Kidney (tissue), 14 donors: ENCODE measurements around the gene CCR9. TPM values are rescaled to one million over a fixed set of nuclear protein-coding genes. Genes with fewer than 3 reads are reported as not detected.

Experiments
- DNase-seq, 5 donors: peaks; one replicate each; pipeline ENCODE4 v3.0.0-alpha.2; 2013 to 2020
- FAIRE-seq: peaks from 2 replicates; lab custom pipeline; 2012; peaks lifted over from hg19 to GRCh38; lab: Jason Lieb, UNC
- H3K27ac ChIP-seq, 2 donors: one replicate each; pipeline ENCODE4 v1.7.0; 2013; ENCODE audit warnings: low read depth in 2 of 2, low read length in 2 of 2, inconsistent platforms in 1 of 2
- H3K27me3 ChIP-seq: one replicate; pipeline ENCODE4 v1.7.1; 2013; ENCODE audit warnings: low read length, inconsistent platforms; ENCODE audit not compliant: control insufficient read depth, insufficient read depth
- H3K36me3 ChIP-seq, 3 donors: one replicate each; pipeline versions ENCODE4 v1.7.0 to v1.7.1; 2013; ENCODE audit warnings: low read length in 3 of 3, control low read depth in 1 of 3, inconsistent platforms in 1 of 3; ENCODE audit not compliant: insufficient read depth in 3 of 3, control insufficient read depth in 2 of 3
- H3K4me1 ChIP-seq, 3 donors: one replicate each; pipeline versions ENCODE4 v1.7.0 to v1.7.1; 2013; ENCODE audit warnings: low read length in 3 of 3, inconsistent platforms in 1 of 3, low read depth in 1 of 3; ENCODE audit not compliant: control insufficient read depth in 2 of 3, insufficient read depth in 2 of 3
- H3K4me3 ChIP-seq, 3 donors: one replicate each; pipeline versions ENCODE4 v1.7.0 to v1.8.1; 2013; ENCODE audit warnings: low read length in 3 of 3, control low read depth in 1 of 3, inconsistent platforms in 1 of 3
- H3K9ac ChIP-seq, 3 donors: one replicate each; pipeline versions ENCODE4 v1.7.0 to v1.7.1; 2013; ENCODE audit warnings: low read length in 3 of 3, control low read depth in 1 of 3, inconsistent platforms in 1 of 3
- H3K9me3 ChIP-seq, 3 donors: one replicate each; pipeline versions ENCODE4 v1.7.0 to v1.7.1; 2013; ENCODE audit warnings: low read length in 3 of 3, control low read depth in 1 of 3, inconsistent platforms in 1 of 3; ENCODE audit not compliant: control insufficient read depth in 2 of 3, insufficient read depth in 1 of 3
- intact Hi-C: fragments of 100-400 bp; cut with DNase I; formaldehyde crosslinking; loops from one replicate; pipeline ENCODE4 v1.11.1; 2022
- polyA plus RNA-seq: library from polyadenylated mRNA; stranded (reverse); fragments of 350-450 nt; fragmentation: Illumina TruSeq; extraction: RNeasy Lipid Tissue Mini Kit (QIAGEN cat#74804); gene quantifications from one replicate; pipeline ENCODE4 v1.2.3, GENCODE V29; 2014; ENCODE audit warnings: low read depth, low replicate concordance; ENCODE audit not compliant: insufficient read depth
- total RNA-seq: library from RNA; stranded (reverse); fragmentation: NEBNext Ultra II Directional; extraction: Animal tissue kit (Norgen Biotek cat#: 25700); gene quantifications from one replicate; pipeline ENCODE4 v1.2.1, GENCODE V29; 2021
- TF ChIP-seq, protein P1 (sequence below): IDR thresholded peaks from 3 replicates; pipeline ENCODE4 v1.5.1; 2012; ENCODE audit warnings: mild to moderate bottlenecking, moderate library complexity, borderline replicate concordance; ENCODE audit not compliant: insufficient read depth; ENCODE audit errors: extremely low read depth
- donor health status: control.
- donor health status: control.
- donor health status: control.
- donor health status: control.
- donor health status: control.
- donor health status: DM: yes; HTN: yes; CAD: no.
- donor health status: Normal renal cell carcinoma (clear cell type).

CCR9 gene
- total and polyA plus RNA-seq, 2 donors from 2014 or later = 0.22 to 0.43 TPM

DNA sequence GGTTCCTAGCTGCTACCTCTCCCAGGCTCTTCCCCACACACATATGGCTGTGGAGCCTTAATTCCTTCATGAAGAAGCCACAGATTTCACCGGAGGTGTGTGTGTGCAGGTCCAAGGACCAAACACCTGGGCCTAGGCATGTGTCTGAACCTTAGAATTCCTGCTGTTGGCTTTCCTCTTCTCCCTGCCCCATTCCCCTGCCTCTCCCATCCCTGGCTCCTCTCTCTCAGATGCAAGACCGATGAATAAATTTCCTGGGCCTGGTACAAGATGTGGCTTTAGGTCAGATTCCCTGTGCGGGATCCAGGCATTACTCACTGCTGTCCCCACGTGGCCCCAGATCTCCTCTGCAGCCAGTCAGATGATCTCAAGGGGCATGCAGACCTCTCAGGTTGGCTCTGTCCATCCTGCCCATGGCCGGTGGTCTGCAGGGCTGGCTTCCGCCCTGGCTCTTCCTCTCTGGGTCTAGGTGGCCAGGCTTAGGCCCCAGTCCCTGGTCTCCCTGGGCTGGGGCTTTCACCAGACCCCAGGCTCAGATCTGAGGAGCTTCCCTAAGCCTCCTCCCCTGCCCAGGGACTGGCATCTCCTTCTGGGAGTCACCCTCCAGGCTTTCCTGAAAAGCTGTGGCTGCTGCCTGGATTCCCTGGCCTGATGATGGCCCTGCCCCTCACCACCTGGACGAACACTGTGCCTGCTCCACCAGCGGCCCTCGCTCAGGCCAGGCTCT is 20.5 kb downstream of the CCR9 start:
- no peak overlapping the region for H3K4me3 ChIP-seq
- DNase-seq = peak in 1 of 5 donors; percentile 22
- intact Hi-C loops = no loop called here

DNA sequence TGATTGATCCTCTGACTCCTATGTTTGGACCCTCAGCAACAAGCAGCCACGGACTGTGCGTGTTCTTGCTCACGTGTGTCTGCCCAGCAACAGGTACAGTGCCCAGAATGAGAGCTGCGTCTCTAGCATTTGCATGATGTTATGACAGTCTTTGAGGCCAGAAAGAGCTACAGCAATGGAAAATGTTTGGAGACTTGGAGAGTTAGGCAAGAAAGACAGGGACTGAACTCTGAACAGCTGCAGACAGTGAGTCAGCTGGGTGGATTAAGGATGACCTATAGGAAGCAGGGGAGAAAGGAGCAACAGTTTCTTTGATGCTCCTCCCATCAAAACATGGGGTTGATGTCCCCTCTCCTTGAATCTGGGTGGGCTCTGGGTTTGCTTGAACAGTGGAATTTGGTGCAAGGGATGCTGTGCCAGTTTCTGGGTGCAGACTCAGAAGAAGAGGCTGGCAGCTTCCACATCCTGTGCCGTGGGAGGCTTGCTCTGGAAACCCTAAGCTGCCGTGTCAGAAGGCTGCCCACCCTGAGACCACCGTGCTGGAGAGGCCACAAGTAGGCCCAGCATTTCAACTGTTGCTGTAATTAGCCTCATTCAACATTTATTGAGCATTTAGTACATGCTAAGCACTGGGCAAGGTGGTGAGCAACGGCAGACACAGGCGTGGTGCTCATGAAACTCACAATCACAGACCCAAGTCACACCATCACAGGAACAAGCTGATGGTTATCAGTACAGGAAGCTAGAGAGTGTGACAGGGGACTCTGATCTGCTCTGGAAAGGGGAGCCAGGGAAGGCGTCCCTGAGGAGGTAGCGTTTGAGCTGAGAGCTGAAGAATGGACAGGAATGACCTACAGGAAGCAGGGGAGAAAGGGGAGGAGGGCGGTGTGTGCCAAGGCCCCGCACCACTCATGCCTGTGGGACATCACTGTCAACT is 21.7 kb downstream of the CCR9 start:
- no peaks in the 10 kb centered on the region for H3K27me3 ChIP-seq
- DNase-seq = no peak
- H3K4me1 ChIP-seq = no peaks in the 10 kb centered on the region
- TF ChIP-seq, protein P1, sequence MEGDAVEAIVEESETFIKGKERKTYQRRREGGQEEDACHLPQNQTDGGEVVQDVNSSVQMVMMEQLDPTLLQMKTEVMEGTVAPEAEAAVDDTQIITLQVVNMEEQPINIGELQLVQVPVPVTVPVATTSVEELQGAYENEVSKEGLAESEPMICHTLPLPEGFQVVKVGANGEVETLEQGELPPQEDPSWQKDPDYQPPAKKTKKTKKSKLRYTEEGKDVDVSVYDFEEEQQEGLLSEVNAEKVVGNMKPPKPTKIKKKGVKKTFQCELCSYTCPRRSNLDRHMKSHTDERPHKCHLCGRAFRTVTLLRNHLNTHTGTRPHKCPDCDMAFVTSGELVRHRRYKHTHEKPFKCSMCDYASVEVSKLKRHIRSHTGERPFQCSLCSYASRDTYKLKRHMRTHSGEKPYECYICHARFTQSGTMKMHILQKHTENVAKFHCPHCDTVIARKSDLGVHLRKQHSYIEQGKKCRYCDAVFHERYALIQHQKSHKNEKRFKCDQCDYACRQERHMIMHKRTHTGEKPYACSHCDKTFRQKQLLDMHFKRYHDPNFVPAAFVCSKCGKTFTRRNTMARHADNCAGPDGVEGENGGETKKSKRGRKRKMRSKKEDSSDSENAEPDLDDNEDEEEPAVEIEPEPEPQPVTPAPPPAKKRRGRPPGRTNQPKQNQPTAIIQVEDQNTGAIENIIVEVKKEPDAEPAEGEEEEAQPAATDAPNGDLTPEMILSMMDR = no peak
- H3K27ac ChIP-seq = no peak overlapping the region
- no peak overlapping the region for H3K4me3 ChIP-seq
- intact Hi-C loops = no loop called here
- no peak for FAIRE-seq
- no peaks in the 10 kb centered on the region for H3K36me3 ChIP-seq
- no peaks in the 10 kb centered on the region for H3K9me3 ChIP-seq
- H3K9ac ChIP-seq = no peak overlapping the region

More for the DNA sequence above, 20.5 kb downstream of the CCR9 start:
- Histone ChIP-seq H3K36me3 (no peaks in the 10 kb centered on the region), H3K4me1 (no peaks in the 10 kb centered on the region), H3K27me3 (no peaks in the 10 kb centered on the region), H3K9me3 (no peaks in the 10 kb centered on the region), H3K9ac (no peak overlapping the region), H3K27ac (no peak overlapping the region)
- no peak for FAIRE-seq
- TF ChIP-seq, protein P1 = no peak

DNA sequence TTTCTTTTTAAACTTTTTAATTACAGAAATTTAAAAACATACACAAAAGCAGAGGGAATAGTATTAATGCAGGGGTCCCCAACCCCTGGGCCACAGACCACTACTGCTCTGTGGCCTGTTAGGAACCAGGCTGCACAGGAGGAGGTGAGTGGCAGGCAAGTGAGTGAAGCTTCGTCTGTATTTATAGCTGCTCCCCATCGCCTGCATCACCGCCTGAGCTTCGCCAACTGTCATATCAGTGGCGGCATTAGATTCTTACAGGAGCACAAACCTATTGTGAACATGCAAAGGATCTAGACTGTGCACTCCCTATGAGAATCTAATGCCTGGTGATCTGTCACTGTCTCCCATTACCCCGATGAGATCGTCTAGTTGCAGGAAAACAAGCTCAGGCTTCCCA is 22.4 kb downstream of the CCR9 start:
- no peaks in the 10 kb centered on the region for H3K4me1 ChIP-seq
- no peak overlapping the region for H3K27ac ChIP-seq
- intact Hi-C loops = no loop called here
- H3K9ac ChIP-seq = no peak overlapping the region
- TF ChIP-seq, protein P1 = no peak
- no peaks in the 10 kb centered on the region for H3K36me3 ChIP-seq
- H3K27me3 ChIP-seq = no peaks in the 10 kb centered on the region
- FAIRE-seq (no peak), DNase-seq (no peak)
- no peaks in the 10 kb centered on the region for H3K9me3 ChIP-seq
- no peak overlapping the region for H3K4me3 ChIP-seq
